ENCODE data around the gene DGKD.

DNA sequence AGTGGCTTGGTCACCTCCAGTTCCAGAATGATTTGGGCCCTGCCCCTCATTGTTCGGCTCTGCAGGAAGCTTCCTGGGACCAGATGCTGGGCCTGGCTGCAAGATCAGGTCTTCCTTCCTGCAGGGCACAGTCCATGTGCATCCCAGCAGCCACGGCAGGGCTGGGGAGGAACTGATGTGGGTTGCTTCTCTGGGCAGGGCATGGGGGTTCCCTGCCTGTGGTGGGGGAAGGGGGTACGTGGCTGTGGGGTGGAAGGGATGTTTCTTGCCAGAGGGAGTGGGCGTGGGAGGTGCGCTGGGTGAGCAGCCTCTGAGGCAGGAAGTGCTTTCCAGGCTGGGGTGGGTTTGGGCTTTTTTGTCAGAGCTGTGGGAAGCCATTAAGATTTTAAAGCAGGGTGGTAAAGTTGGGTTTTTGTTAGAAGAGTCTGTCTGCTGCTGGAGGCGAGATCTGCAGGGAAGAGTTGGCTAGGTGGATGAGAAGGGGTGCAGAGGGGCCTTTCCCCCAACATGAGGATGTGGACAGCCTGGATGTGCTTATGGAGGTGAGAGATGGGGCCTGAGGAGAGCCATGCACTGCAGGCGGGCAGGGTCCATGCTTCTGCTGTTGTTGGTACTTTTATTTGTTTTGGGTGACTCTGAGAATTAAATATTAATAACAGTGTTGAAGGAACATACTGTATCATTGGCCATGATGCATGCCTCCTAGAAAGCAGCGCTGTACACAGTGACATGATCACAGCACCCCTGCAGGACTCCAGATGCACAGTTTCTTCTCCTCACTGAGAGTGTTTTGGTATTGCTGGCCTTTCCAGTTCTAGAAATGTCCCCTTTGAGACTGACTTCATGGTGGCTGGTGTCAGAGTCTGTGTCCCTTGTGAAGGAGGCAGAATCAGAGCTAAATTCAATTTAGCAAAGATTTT, 45.3 kb downstream of the DGKD start:
- TF ChIP-seq, protein P1, sequence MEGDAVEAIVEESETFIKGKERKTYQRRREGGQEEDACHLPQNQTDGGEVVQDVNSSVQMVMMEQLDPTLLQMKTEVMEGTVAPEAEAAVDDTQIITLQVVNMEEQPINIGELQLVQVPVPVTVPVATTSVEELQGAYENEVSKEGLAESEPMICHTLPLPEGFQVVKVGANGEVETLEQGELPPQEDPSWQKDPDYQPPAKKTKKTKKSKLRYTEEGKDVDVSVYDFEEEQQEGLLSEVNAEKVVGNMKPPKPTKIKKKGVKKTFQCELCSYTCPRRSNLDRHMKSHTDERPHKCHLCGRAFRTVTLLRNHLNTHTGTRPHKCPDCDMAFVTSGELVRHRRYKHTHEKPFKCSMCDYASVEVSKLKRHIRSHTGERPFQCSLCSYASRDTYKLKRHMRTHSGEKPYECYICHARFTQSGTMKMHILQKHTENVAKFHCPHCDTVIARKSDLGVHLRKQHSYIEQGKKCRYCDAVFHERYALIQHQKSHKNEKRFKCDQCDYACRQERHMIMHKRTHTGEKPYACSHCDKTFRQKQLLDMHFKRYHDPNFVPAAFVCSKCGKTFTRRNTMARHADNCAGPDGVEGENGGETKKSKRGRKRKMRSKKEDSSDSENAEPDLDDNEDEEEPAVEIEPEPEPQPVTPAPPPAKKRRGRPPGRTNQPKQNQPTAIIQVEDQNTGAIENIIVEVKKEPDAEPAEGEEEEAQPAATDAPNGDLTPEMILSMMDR (IDR thresholded peaks at IDR 0.05): no peak
- TF ChIP-seq POLR2A (IDR thresholded peaks at IDR 0.05): no peak

All from Peyer's patch (tissue), 4 donors.